PC-9 (cell line): ENCODE results near the gene PTPRR. TPM values are rescaled to one million over a fixed set of nuclear protein-coding genes. Genes with fewer than 3 reads are reported as not detected.

Experiments
- BruUV-seq: library from RNA; stranded (reverse); fragments of 400-500 nt; replicated peaks from 2 replicates; lab custom pipeline; 2021; lab: Mats Ljungman, UMichigan
- CTCF ChIA-PET: fragments of 300-600 bp; sonication (Branson Sonifier 250); formaldehyde crosslinking; loops from one replicate; lab custom pipeline; 2022; ENCODE audit warnings: antibody characterized with exemption; lab: Charles Lee
- POLR2A ChIA-PET: fragments of 300-600 bp; sonication (Branson Sonifier 250); formaldehyde crosslinking; loops from one replicate; lab custom pipeline; 2022; ENCODE audit warnings: antibody characterized with exemption; ENCODE audit not compliant: unreplicated experiment; lab: Charles Lee
- DNase-seq, 2 experiments: peaks; one replicate each; pipeline versions ENCODE4 v3.0.0 to v3.0.0-alpha.2; 2015 to 2022; ENCODE audit warnings: mixed read lengths in 1 of 2
- H2AFZ ChIP-seq: fragments of 200-600 bp; sonication (generic); 2 replicates; pipeline ENCODE4 v1.8.1; 2017; ENCODE audit warnings: antibody characterized with exemption
- H3F3A ChIP-seq: fragments of 200-600 bp; sonication (generic); 2 replicates; pipeline ENCODE4 v1.8.1; 2017; ENCODE audit warnings: antibody characterized with exemption, mild to moderate bottlenecking, low read depth; ENCODE audit not compliant: insufficient read depth
- H3K27ac ChIP-seq: fragments of 200-600 bp; sonication (generic); 2 replicates; pipeline ENCODE4 v1.6.1; 2016; ENCODE audit warnings: mixed run types
- H3K27me3 ChIP-seq: fragments of 200-600 bp; sonication (generic); 2 replicates; pipeline ENCODE4 v1.6.1; 2016; ENCODE audit warnings: low read depth, mixed run types; ENCODE audit not compliant: insufficient read depth
- H3K36me3 ChIP-seq: fragments of 200-600 bp; sonication (generic); 2 replicates; pipeline ENCODE4 v1.6.1; 2016; ENCODE audit warnings: low read depth, mixed run types
- H3K4me1 ChIP-seq: fragments of 200-600 bp; sonication (generic); replicated peaks from 2 replicates; pipeline ENCODE4 v1.6.1; 2016; ENCODE audit warnings: mixed run types; ENCODE audit not compliant: insufficient read depth
- H3K4me2 ChIP-seq: fragments of 200-600 bp; sonication (generic); 2 replicates; pipeline ENCODE4 v1.6.1; 2017; ENCODE audit warnings: mixed run types
- H3K4me3 ChIP-seq: fragments of 200-600 bp; sonication (generic); 2 replicates; pipeline ENCODE4 v1.6.1; 2016; ENCODE audit warnings: mixed run types
- H3K79me2 ChIP-seq: fragments of 200-600 bp; sonication (generic); 2 replicates; pipeline ENCODE4 v1.6.1; 2017; ENCODE audit warnings: low read depth, mixed run types
- H3K9me2 ChIP-seq: fragments of 200-600 bp; sonication (generic); 2 replicates; pipeline ENCODE4 v1.8.1; 2017; ENCODE audit warnings: mild to moderate bottlenecking; ENCODE audit not compliant: insufficient read depth
- H3K9me3 ChIP-seq: fragments of 200-600 bp; sonication (generic); 2 replicates; pipeline ENCODE4 v1.8.1; 2016; ENCODE audit warnings: low read depth; ENCODE audit not compliant: insufficient read depth
- H4K20me1 ChIP-seq: fragments of 200-600 bp; sonication (generic); 2 replicates; pipeline ENCODE4 v1.8.1; 2017; ENCODE audit not compliant: insufficient read depth
- CTCF ChIP-seq: fragments of 200-600 bp; sonication (generic); conservative IDR thresholded peaks from 2 replicates; pipeline ENCODE4 v1.6.1; 2017; ENCODE audit warnings: mixed run types, antibody characterized with exemption, mild to moderate bottlenecking, moderate library complexity
- EZH2 ChIP-seq: fragments of 200-600 bp; sonication (generic); IDR thresholded peaks from 2 replicates; pipeline ENCODE4 v1.8.0; 2017; ENCODE audit warnings: antibody characterized with exemption, low read depth
- intact Hi-C: fragments of 100-400 bp; cut with micrococcal nuclease; formaldehyde crosslinking; loops from one replicate; pipeline ENCODE4 v1.10.0; 2022; ENCODE audit not compliant: unreplicated experiment
- total RNA-seq: library from RNA; stranded (reverse); gene quantifications from 2 replicates; pipeline ENCODE4 v1.2.3, GENCODE V29; 2021

PTPRR gene
- total RNA-seq, 1 experiment from 2014 or later = 12.2 TPM

GRCh38 chr12:70960484-70960883 lies 39.9 kb upstream of the PTPRR start:
- DNase-seq = no peak
- Histone ChIP-seq H3K4me3 (no peak overlapping the region), H3K36me3 (no peaks in the 10 kb centered on the region), H3K79me2 (no peaks in the 10 kb centered on the region), H4K20me1 (no peaks in the 10 kb centered on the region), H3K9me3 (no peaks in the 10 kb centered on the region; the same call in 1 of the 2 replicates), H3K4me2 (no peak overlapping the region), H3F3A (no peaks in the 10 kb centered on the region), H3K27me3 (no peaks in the 10 kb centered on the region), H3K9me2 (0 out of 2 replicates have a peak, but pooled peaks cover 5% of the 10 kb centered on the region), H2AFZ (no peak overlapping the region), H3K4me1 (no peaks in the 10 kb centered on the region), H3K27ac (no peak overlapping the region)
- no TSS peak for BruUV-seq
- intact Hi-C loops = no loop called here
- ChIA-PET POLR2A (no interaction called here), CTCF (no interaction called here)
- TF ChIP-seq EZH2 (no peak), CTCF (no peak)

- Histone ChIP-seq H3K9me2 (0 out of 2 replicates have a peak, but pooled peaks cover 5% of the 10 kb centered on the region), H3K27ac (no peak overlapping the region), H3F3A (no peaks in the 10 kb centered on the region), H3K36me3 (no peaks in the 10 kb centered on the region), H3K79me2 (no peaks in the 10 kb centered on the region), H3K27me3 (no peaks in the 10 kb centered on the region), H2AFZ (no peak overlapping the region), H3K4me3 (no peak overlapping the region), H3K4me2 (no peak overlapping the region), H3K4me1 (no peaks in the 10 kb centered on the region), H4K20me1 (no peaks in the 10 kb centered on the region), H3K9me3 (peaks cover 3% of the 10 kb centered on the region; the same call in 1 of the 2 replicates)
- intact Hi-C loops = no loop called here
- TF ChIP-seq CTCF (no peak), EZH2 (no peak)
- ChIA-PET POLR2A (interaction anchor here (0.6 kb wide), 1 partner anchor 588 kb away, joined by 3 read pairs; no protein-coding TSS in a partner anchor), CTCF (no interaction called here)
- no TSS peak for BruUV-seq
- no peak for DNase-seq
These were observed 34.9 kb upstream of the PTPRR start for GRCh38 chr12:70955415-70955814.

- no peak overlapping the region for H3K4me2 ChIP-seq
- no peaks in the 10 kb centered on the region; the same call in 1 of the 2 replicates for H4K20me1 ChIP-seq
- no peaks in the 10 kb centered on the region for H3K79me2 ChIP-seq
- H3K4me3 ChIP-seq = no peak overlapping the region
- TF ChIP-seq CTCF = no peak
- no peak for TF ChIP-seq EZH2
- H3K36me3 ChIP-seq = no peaks in the 10 kb centered on the region
- intact Hi-C loops = no loop called here
- no TSS peak for BruUV-seq
- no peak overlapping the region for H2AFZ ChIP-seq
- no peak overlapping the region for H3K27ac ChIP-seq
- ChIA-PET CTCF (no interaction called here), POLR2A (no interaction called here)
- H3K27me3 ChIP-seq = no peaks in the 10 kb centered on the region
- H3F3A ChIP-seq = no peaks in the 10 kb centered on the region
- no peaks in the 10 kb centered on the region for H3K9me2 ChIP-seq
- H3K4me1 ChIP-seq = no peaks in the 10 kb centered on the region
- no peak for DNase-seq
- H3K9me3 ChIP-seq = peaks cover 3% of the 10 kb centered on the region; the same call in 1 of the 2 replicates
These were observed 29.9 kb upstream of the PTPRR start for GRCh38 chr12:70950451-70950850.
